Left ventricle myocardium inferior (tissue), 1 donor: ENCODE measurements around the gene NKIRAS2. TPM values are rescaled to one million over a fixed set of nuclear protein-coding genes. Genes with fewer than 3 reads are reported as not detected.

Experiments
- DNase-seq: peaks from one replicate; pipeline ENCODE4 v3.0.0-alpha.2; 2020
- H3K27ac ChIP-seq: fragments of 200-600 bp; replicated peaks from 2 replicates; pipeline ENCODE4 v1.8.0; 2021
- H3K27me3 ChIP-seq: fragments of 200-600 bp; 2 replicates; pipeline ENCODE4 v1.8.0; 2021; ENCODE audit warnings: low read depth
- H3K36me3 ChIP-seq: fragments of 200-600 bp; 2 replicates; pipeline ENCODE4 v1.8.0; 2021
- H3K4me1 ChIP-seq: fragments of 200-600 bp; 2 replicates; pipeline ENCODE4 v1.8.0; 2021
- H3K4me3 ChIP-seq: fragments of 200-600 bp; 2 replicates; pipeline ENCODE4 v1.8.0; 2021; ENCODE audit warnings: mild to moderate bottlenecking, moderate library complexity
- H3K9me3 ChIP-seq: fragments of 200-600 bp; replicated peaks from 2 replicates; pipeline ENCODE4 v1.8.0; 2021
- CTCF ChIP-seq: fragments of 200-600 bp; IDR thresholded peaks from 2 replicates; pipeline ENCODE4 v1.8.0; 2021; ENCODE audit warnings: antibody characterized with exemption, mild to moderate bottlenecking, borderline replicate concordance
- intact Hi-C: fragments of 100-400 bp; cut with micrococcal nuclease; formaldehyde crosslinking; loops from one replicate; pipeline ENCODE4 v1.11.0; 2022
- total RNA-seq: library from RNA; stranded (reverse); fragmentation: NEBNext Ultra II Directional; extraction: Animal tissue kit (Norgen Biotek cat#: 25700); gene quantifications from one replicate; pipeline ENCODE4 v1.2.1, GENCODE V29; 2021
- donor health status: DM: no; HTN: yes; CAD: no; lungs with severe emphysema.

NKIRAS2 gene
- total RNA-seq, 1 donor from 2014 or later: 50.9 TPM

- H3K36me3 ChIP-seq: peaks cover 13% of the 10 kb centered on the region
- intact Hi-C loops: no loop called here
- peaks cover 18% of the 10 kb centered on the region for H3K4me1 ChIP-seq
- H3K27ac ChIP-seq: no peak overlapping the region
- TF ChIP-seq CTCF: no peak
- no peak for DNase-seq
- H3K9me3 ChIP-seq: no peaks in the 10 kb centered on the region
- H3K27me3 ChIP-seq: peaks cover 17% of the 10 kb centered on the region
- H3K4me3 ChIP-seq: no peak overlapping the region
Measured at GRCh38 chr17:42027961-42028790, 8.3 kb downstream of the NKIRAS2 start.

GRCh38 chr17:42028791-42029127 lies 8.9 kb downstream of the NKIRAS2 start:
- TF ChIP-seq CTCF: no peak
- Histone ChIP-seq H3K4me1 (peaks cover 18% of the 10 kb centered on the region), H3K36me3 (peaks cover 7% of the 10 kb centered on the region), H3K4me3 (no peak overlapping the region), H3K27ac (no peak overlapping the region), H3K9me3 (no peaks in the 10 kb centered on the region), H3K27me3 (peaks cover 17% of the 10 kb centered on the region)
- intact Hi-C loops: no loop called here
- no peak for DNase-seq

- DNase-seq: peak; percentile 54
- no peak for TF ChIP-seq CTCF
- no peaks in the 10 kb centered on the region for H3K9me3 ChIP-seq
- H3K27ac ChIP-seq: no peak overlapping the region
- no peak overlapping the region for H3K4me3 ChIP-seq
- no peaks in the 10 kb centered on the region for H3K36me3 ChIP-seq
- H3K27me3 ChIP-seq: peaks cover 32% of the 10 kb centered on the region
- no peaks in the 10 kb centered on the region for H3K4me1 ChIP-seq
- intact Hi-C loops: no loop called here
Measured at GRCh38 chr17:42031584-42031983, 11.7 kb downstream of the NKIRAS2 start.

GRCh38 chr17:42034059-42034458 lies 14.2 kb downstream of the NKIRAS2 start:
- Histone ChIP-seq H3K4me1 (no peaks in the 10 kb centered on the region), H3K36me3 (no peaks in the 10 kb centered on the region), H3K4me3 (no peak overlapping the region), H3K27ac (no peak overlapping the region), H3K9me3 (no peaks in the 10 kb centered on the region), H3K27me3 (peaks cover 31% of the 10 kb centered on the region)
- TF ChIP-seq CTCF: no peak
- no peak for DNase-seq
- intact Hi-C loops: no loop called here

- H3K27me3 ChIP-seq: peaks cover 43% of the 10 kb centered on the region
- intact Hi-C loops: no loop called here
- no peak for DNase-seq
Measured at GRCh38 chr17:42038221-42038973, 18.5 kb downstream of the NKIRAS2 start.

More at GRCh38 chr17:42038221-42038973, 18.5 kb downstream of the NKIRAS2 start:
- Histone ChIP-seq H3K36me3 (no peaks in the 10 kb centered on the region), H3K4me1 (peaks cover 4% of the 10 kb centered on the region), H3K4me3 (no peak overlapping the region), H3K9me3 (no peaks in the 10 kb centered on the region), H3K27ac (no peak overlapping the region)
- TF ChIP-seq CTCF: no peak
